KMS-11 (cell line): ENCODE results near the gene SULT1A4.
"Not testable (repeated sequence)": the region's sequence is repeated elsewhere in the genome, so short reads cannot be mapped to it uniquely, and the experiment has no call there.

Source experiments
- H2AFZ ChIP-seq: fragments of 200-600 bp; sonication (generic); 2 replicates; pipeline ENCODE4 v1.6.1; 2016; ENCODE audit warnings: antibody characterized with exemption, mixed run types, low read depth
- H3K27ac ChIP-seq: fragments of 200-600 bp; sonication (generic); 2 replicates; pipeline ENCODE4 v1.6.1; 2016; ENCODE audit warnings: mild to moderate bottlenecking, mixed run types
- H3K27me3 ChIP-seq: fragments of 200-600 bp; sonication (generic); 2 replicates; pipeline ENCODE4 v1.6.1; 2017; ENCODE audit warnings: mild to moderate bottlenecking, low read depth, mixed run types, moderate library complexity; ENCODE audit not compliant: insufficient read depth
- H3K36me3 ChIP-seq: fragments of 200-600 bp; sonication (generic); 2 replicates; pipeline ENCODE4 v1.6.1; 2017; ENCODE audit warnings: mild to moderate bottlenecking, mixed run types; ENCODE audit not compliant: insufficient read depth
- H3K4me1 ChIP-seq: fragments of 200-600 bp; sonication (generic); 2 replicates; pipeline ENCODE4 v1.6.1; 2016; ENCODE audit warnings: mild to moderate bottlenecking, low read depth, mixed run types; ENCODE audit not compliant: poor library complexity, severe bottlenecking
- H3K4me2 ChIP-seq: fragments of 200-600 bp; sonication (generic); 2 replicates; pipeline ENCODE4 v1.7.0; 2016; ENCODE audit warnings: mild to moderate bottlenecking, mixed run types
- H3K4me3 ChIP-seq: fragments of 200-600 bp; sonication (generic); IDR thresholded peaks from 2 replicates; pipeline ENCODE4 v1.6.1; 2017; ENCODE audit warnings: low read depth, low read length, mixed read lengths; ENCODE audit not compliant: insufficient read depth
- H3K79me2 ChIP-seq: fragments of 200-600 bp; sonication (generic); 2 replicates; pipeline ENCODE4 v1.6.1; 2016; ENCODE audit warnings: low read depth, mixed run types; ENCODE audit not compliant: insufficient read depth
- H3K9ac ChIP-seq: fragments of 200-600 bp; sonication (generic); 2 replicates; pipeline ENCODE4 v1.6.1; 2016; ENCODE audit warnings: mild to moderate bottlenecking, mixed run types
- H4K20me1 ChIP-seq: fragments of 200-600 bp; sonication (generic); 2 replicates; pipeline ENCODE4 v1.6.1; 2016; ENCODE audit warnings: mild to moderate bottlenecking, mixed run types; ENCODE audit not compliant: insufficient read depth

The SULT1A4 gene

DNA sequence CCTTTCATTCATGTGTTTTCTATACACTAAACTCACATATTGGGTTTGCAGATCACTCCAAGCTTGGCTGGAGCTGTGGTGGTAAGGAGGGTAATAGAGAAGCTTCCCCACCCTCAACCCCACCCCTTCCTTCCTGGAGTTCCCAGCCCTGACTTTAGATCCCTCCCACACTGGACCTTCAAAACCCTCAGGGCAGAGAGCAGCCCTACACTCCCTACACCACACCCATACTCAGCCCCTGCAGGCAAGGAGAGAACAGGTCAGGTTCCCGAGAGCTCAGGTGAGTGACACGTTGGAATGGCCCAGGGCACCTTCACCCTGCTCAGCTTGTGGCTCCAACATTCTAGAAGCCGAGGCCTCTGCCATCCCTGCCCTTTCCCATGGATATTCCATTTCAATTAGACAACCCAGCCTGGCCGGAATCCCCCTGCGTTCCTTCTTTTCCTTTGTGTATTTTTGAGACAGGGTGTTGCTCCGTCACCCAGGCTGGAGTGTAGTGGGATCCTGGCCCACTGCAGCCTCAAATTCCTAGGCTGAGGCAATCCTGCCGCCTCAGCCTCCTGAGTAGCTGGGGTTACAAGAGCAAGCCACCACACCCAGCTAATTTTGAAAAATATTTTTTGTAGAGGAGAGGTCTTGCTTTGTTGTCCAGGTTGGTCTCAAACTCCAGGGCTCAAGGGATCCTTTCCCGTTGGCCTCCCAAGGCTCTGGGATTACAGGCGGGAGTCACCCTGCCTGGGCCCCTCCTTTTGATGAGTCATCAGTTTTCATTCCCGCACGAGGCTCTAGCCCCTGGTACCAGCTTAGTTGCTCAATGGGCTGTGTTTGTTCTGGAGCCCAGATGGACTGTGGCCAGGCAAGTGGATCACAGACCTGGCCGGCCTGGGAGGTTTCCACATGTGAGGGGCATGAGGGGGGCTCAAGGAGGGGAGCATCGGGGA lies at the start of gene SULT1A4:
Gene SULT1A4, plus strand, starts transcription at position 208 of the 941 bp plus-strand sequence. CDS start 1,473 bp downstream, outside the sequence.
- H3K4me2 ChIP-seq, H3K9ac ChIP-seq, H2AFZ ChIP-seq, H4K20me1 ChIP-seq, H3K4me1 ChIP-seq, H3K27ac ChIP-seq, H3K4me3 ChIP-seq, H3K27me3 ChIP-seq, H3K36me3 ChIP-seq, H3K79me2 ChIP-seq: not testable (repeated sequence)

- H2AFZ ChIP-seq, H3K36me3 ChIP-seq, H3K27ac ChIP-seq, H4K20me1 ChIP-seq, H3K27me3 ChIP-seq, H3K4me1 ChIP-seq, H3K79me2 ChIP-seq, H3K4me2 ChIP-seq, H3K4me3 ChIP-seq, H3K9ac ChIP-seq: not testable (repeated sequence)
These were observed 36.1 kb upstream of the SULT1A4 start for GRCh38 chr16:29423587-29423986.

DNA sequence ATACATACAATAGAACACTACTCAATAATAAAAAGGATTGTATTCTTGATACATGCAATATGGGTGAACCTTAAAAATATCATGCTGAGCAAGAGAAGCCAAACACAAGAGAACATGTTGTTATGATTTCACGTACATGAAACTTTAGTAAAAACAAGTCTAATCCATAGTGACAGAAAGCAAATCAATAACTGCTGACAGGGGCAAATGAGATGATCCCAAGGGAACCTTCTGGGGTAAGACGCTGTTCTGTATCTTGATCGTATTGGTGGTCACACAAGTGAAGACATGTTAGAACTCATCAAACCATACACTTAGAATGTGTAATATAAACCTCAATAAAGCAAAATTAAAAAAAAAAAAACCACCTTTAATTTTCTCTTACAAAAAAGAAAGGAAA lies 34.3 kb upstream of the SULT1A4 start:
- H3K79me2 ChIP-seq, H3K4me1 ChIP-seq, H3K9ac ChIP-seq, H3K4me3 ChIP-seq, H3K4me2 ChIP-seq, H2AFZ ChIP-seq, H3K36me3 ChIP-seq, H4K20me1 ChIP-seq, H3K27me3 ChIP-seq, H3K27ac ChIP-seq: not testable (repeated sequence)

DNA sequence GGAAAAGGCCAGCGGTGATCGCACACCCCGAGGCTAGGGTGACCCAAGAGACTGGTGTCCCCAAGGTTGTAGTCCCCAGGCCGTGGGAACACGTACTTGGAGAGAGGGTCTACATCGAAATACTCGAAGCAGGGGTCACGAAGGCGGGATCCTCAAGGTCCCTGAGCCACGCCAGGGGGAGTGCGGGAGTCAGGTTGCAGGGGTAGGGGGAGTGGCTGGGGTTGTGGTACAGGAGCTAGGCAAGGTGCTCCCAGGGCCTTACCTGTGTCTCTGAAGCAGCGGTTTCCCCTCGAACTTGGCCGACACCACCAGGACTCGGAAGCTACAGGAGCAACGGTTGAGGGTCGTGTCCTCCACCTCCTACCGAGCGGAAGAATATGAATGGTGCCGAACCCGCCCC lies 6.0 kb upstream of the SULT1A4 start:
- not testable (repeated sequence) for H3K4me1 ChIP-seq, H3K27ac ChIP-seq, H2AFZ ChIP-seq, H3K79me2 ChIP-seq, H4K20me1 ChIP-seq, H3K4me2 ChIP-seq, H3K9ac ChIP-seq, H3K4me3 ChIP-seq, H3K36me3 ChIP-seq, H3K27me3 ChIP-seq

GRCh38 chr16:29454269-29454668 lies 5.4 kb upstream of the SULT1A4 start, which contains the start of the genes BOLA2 and SLX1B:
Gene BOLA2 (minus strand): TSS chr16:29454351. CDS start chr16:29454253, 98 bp downstream.
Gene SLX1B (plus strand): TSS chr16:29454533.
- H3K4me2 ChIP-seq: not testable (repeated sequence)

DNA sequence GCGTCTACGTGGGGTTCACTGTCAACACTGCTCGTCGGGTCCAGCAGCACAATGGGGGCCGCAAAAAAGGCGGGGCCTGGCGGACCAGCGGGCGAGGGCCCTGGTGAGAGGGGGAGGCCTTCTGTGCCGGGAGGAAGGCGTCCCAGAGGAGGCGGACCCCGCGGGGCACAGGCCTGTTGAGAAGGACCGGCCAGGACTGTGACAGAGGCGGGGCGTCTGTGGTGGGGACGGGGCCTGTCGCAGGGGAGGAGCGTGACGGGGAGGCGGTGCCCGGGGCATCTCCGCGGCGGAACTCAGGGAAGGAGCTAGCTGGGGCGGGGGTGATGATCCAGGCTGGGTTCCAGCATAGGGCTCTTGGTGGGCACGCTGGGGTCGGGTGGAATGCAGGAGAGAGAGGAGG lies 4.9 kb upstream of the SULT1A4 start:
- H4K20me1 ChIP-seq, H2AFZ ChIP-seq, H3K9ac ChIP-seq, H3K27ac ChIP-seq, H3K27me3 ChIP-seq, H3K79me2 ChIP-seq, H3K4me3 ChIP-seq, H3K4me2 ChIP-seq, H3K4me1 ChIP-seq, H3K36me3 ChIP-seq: not testable (repeated sequence)

More at GRCh38 chr16:29454269-29454668, 5.4 kb upstream of the SULT1A4 start, which contains the start of the genes BOLA2 and SLX1B:
- not testable (repeated sequence) for H3K9ac ChIP-seq, H2AFZ ChIP-seq, H3K27ac ChIP-seq, H3K4me3 ChIP-seq, H4K20me1 ChIP-seq, H3K36me3 ChIP-seq, H3K4me1 ChIP-seq, H3K27me3 ChIP-seq, H3K79me2 ChIP-seq

DNA sequence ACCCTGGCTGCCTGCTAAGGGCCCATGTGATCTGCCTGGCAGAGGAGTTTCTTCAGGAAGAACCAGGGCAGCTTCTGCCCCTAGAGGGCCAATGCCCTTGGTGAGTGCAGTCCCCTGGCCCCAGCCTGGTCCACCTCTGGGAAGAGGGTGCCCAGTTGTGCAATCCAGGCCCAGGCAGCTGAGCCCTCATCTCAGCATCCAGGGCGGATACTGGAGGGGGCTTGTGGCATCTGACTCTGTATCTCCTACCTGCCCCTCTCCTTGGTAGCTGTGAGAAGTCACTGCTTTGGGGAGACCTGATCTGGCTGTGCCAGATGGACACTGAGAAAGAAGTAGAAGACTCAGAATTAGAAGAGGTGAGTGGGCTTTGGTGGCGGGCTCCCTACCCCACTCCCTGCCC lies 2.1 kb upstream of the SULT1A4 start:
- H4K20me1 ChIP-seq, H3K4me3 ChIP-seq, H3K9ac ChIP-seq, H3K36me3 ChIP-seq, H3K79me2 ChIP-seq, H3K4me2 ChIP-seq, H3K27me3 ChIP-seq, H3K27ac ChIP-seq, H3K4me1 ChIP-seq, H2AFZ ChIP-seq: not testable (repeated sequence)

GRCh38 chr16:29460647-29461030 lies 926 bp downstream of the SULT1A4 start:
- not testable (repeated sequence) for H3K79me2 ChIP-seq, H3K27ac ChIP-seq, H3K36me3 ChIP-seq

GRCh38 chr16:29465985-29466824 lies 6.5 kb downstream of the SULT1A4 start:
- not testable (repeated sequence) for H3K4me2 ChIP-seq, H3K9ac ChIP-seq, H3K27me3 ChIP-seq, H2AFZ ChIP-seq, H3K79me2 ChIP-seq, H3K4me3 ChIP-seq, H3K27ac ChIP-seq, H3K36me3 ChIP-seq, H4K20me1 ChIP-seq, H3K4me1 ChIP-seq

More at GRCh38 chr16:29460647-29461030, 926 bp downstream of the SULT1A4 start:
- not testable (repeated sequence) for H2AFZ ChIP-seq, H3K27me3 ChIP-seq, H3K4me2 ChIP-seq, H4K20me1 ChIP-seq, H3K4me1 ChIP-seq, H3K9ac ChIP-seq, H3K4me3 ChIP-seq

GRCh38 chr16:29466904-29467303 lies 7.2 kb downstream of the SULT1A4 start:
- H3K36me3 ChIP-seq, H3K4me2 ChIP-seq, H3K27me3 ChIP-seq, H3K9ac ChIP-seq, H2AFZ ChIP-seq, H4K20me1 ChIP-seq, H3K4me1 ChIP-seq, H3K27ac ChIP-seq, H3K79me2 ChIP-seq, H3K4me3 ChIP-seq: not testable (repeated sequence)
